Esophagus squamous epithelium (tissue), 5 donors: ENCODE data around the gene C2orf80. TPM values are rescaled to one million over a fixed set of nuclear protein-coding genes. Genes with fewer than 3 reads are reported as not detected.

Source experiments
- DNase-seq: peaks from one replicate; lab custom pipeline; 2025; lab: John Stamatoyannopoulos, UW
- H3K27ac ChIP-seq, 4 donors: fragments of 200-600 bp; sonication (generic); one replicate each; pipeline ENCODE4 v1.5.1; 2016 to 2019; ENCODE audit warnings: mild to moderate bottlenecking in 1 of 4
- H3K27me3 ChIP-seq, 4 donors: fragments of 200-600 bp; sonication (generic); 1 replicate in 3 of 4; 2 replicates in 1 of 4; pipeline versions ENCODE4 v1.5.1 to v1.6.0; 2017 to 2021; ENCODE audit warnings: antibody characterized with exemption in 1 of 4
- H3K36me3 ChIP-seq, 3 donors: fragments of 200-600 bp; sonication (generic); one replicate each; pipeline ENCODE4 v1.5.1; 2016 to 2019
- H3K4me1 ChIP-seq, 3 donors: fragments of 200-600 bp; sonication (generic); one replicate each; pipeline ENCODE4 v1.5.1; 2017 to 2019
- H3K4me3 ChIP-seq, 4 donors: fragments of 200-600 bp; sonication (generic); 1 replicate in 3 of 4; 2 replicates in 1 of 4; pipeline ENCODE4 v1.5.1; 2016 to 2019; ENCODE audit warnings: mild to moderate bottlenecking in 2 of 4, moderate library complexity in 1 of 4
- H3K9me3 ChIP-seq, 3 donors: fragments of 200-600 bp; sonication (generic); one replicate each; pipeline ENCODE4 v1.5.1; 2016 to 2019
- POLR2A ChIP-seq, 4 donors: fragments of 450-650 bp; IDR thresholded peaks; one replicate each; pipeline ENCODE4 v1.6.1; 2017; ENCODE audit warnings: antibody characterized with exemption in 4 of 4, mild to moderate bottlenecking in 4 of 4, moderate library complexity in 3 of 4
- WGBS, 2 donors: methylation state at CpG; one replicate each; pipeline ENCODE4 v1.1.5; 2018; 5-methylcytosine and 5-hydroxymethylcytosine counted together
- intact Hi-C: fragments of 100-400 bp; cut with DNase I; formaldehyde crosslinking; loops from one replicate; pipeline ENCODE4 v1.15.0; 2022
- total RNA-seq, 4 donors: library from RNA; depleted of rRNA; stranded (reverse); fragments of >200 nt; gene quantifications; one replicate each; pipeline ENCODE4 v1.1.0, GENCODE V29; 2016
- TF ChIP-seq, protein P1 (sequence below), 6 experiments: fragments of 450-650 bp in 4 of 6; fragments of 200-600 bp in 2 of 6; sonication (generic) in 2 of 6; IDR thresholded peaks; one replicate each; pipeline ENCODE4 v1.5.1; 2016 to 2019; ENCODE audit warnings: antibody characterized with exemption in 6 of 6, mild to moderate bottlenecking in 4 of 6, moderate library complexity in 4 of 6
- donor health status: DM: yes; HTN: yes; CAD: no.

The C2orf80 gene
- total RNA-seq, 4 donors from 2014 or later, result not detected

DNA sequence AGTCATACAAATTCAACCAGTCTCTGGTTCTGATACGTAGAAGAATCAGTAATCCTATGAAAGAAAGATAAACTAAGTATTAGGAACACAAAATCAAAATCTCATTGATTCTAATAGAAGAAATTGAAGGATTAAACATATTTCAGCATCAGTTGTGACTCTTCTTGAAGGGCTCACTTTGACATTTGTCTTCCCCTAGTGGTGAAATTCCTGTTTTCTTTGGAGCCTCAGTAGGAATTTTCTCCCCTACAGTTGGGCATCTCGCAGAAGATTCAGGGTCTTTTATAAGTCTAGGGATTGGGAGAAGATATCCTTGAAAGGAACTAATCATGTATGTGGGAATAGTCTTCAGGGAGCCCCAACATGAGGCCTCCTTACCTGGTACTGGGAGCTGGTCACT is 41.0 kb downstream of the C2orf80 start:
- no peak for DNase-seq
- no peaks in the 10 kb centered on the region for H3K4me1 ChIP-seq
- H3K4me3 ChIP-seq, result no peak overlapping the region
- no peak for TF ChIP-seq POLR2A (IDR thresholded peaks at IDR 0.05)
- TF ChIP-seq, protein P1, sequence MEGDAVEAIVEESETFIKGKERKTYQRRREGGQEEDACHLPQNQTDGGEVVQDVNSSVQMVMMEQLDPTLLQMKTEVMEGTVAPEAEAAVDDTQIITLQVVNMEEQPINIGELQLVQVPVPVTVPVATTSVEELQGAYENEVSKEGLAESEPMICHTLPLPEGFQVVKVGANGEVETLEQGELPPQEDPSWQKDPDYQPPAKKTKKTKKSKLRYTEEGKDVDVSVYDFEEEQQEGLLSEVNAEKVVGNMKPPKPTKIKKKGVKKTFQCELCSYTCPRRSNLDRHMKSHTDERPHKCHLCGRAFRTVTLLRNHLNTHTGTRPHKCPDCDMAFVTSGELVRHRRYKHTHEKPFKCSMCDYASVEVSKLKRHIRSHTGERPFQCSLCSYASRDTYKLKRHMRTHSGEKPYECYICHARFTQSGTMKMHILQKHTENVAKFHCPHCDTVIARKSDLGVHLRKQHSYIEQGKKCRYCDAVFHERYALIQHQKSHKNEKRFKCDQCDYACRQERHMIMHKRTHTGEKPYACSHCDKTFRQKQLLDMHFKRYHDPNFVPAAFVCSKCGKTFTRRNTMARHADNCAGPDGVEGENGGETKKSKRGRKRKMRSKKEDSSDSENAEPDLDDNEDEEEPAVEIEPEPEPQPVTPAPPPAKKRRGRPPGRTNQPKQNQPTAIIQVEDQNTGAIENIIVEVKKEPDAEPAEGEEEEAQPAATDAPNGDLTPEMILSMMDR (IDR thresholded peaks at IDR 0.05), result no peak
- 75 to 77% methylated on average over 2 of the region's 2 CpGs for WGBS, 2 donors
- no peaks in the 10 kb centered on the region for H3K36me3 ChIP-seq
- H3K27me3 ChIP-seq, result peaks cover 0 to 15% (median 0%) of the 10 kb centered on the region in 4 donors
- peaks cover 0 to 9% (median 0%) of the 10 kb centered on the region in 3 donors for H3K9me3 ChIP-seq
- no peak overlapping the region for H3K27ac ChIP-seq
- intact Hi-C loops, result no loop called here

DNA sequence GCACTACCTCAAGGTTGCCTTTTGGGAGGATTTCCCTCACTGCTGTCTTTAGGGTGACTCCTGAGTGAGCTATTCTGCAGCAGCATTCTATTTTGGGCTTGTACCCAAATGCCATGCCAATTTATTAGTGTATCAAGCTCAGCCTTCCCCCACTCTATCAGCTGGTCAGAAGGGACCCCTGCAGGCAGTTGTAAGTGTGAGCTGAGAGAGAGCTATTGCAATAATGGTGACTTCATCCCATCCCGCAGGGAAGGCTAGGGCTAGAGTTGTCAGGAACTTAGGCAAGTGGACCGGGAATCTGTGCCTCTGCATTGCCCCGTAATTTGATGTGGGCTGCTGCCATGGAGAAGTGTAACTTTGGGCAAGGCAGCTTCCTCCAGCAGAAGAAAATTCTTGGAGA is 42.1 kb downstream of the C2orf80 start:
- intact Hi-C loops, result no loop called here
- peaks cover 0 to 9% (median 0%) of the 10 kb centered on the region in 3 donors for H3K9me3 ChIP-seq
- H3K4me3 ChIP-seq, result no peak overlapping the region
- 68 to 69% methylated on average over 2 to 3 of the region's 3 CpGs for WGBS, 2 donors
- peaks cover 0 to 2% (median 0%) of the 10 kb centered on the region in 3 donors for H3K4me1 ChIP-seq
- H3K27me3 ChIP-seq, result peaks cover 0 to 15% (median 0%) of the 10 kb centered on the region in 4 donors
- H3K27ac ChIP-seq, result no peak overlapping the region
- H3K36me3 ChIP-seq, result no peaks in the 10 kb centered on the region
- no peak for DNase-seq
- TF ChIP-seq, protein P1 (IDR thresholded peaks at IDR 0.05), result no peak
- TF ChIP-seq POLR2A (IDR thresholded peaks at IDR 0.05), result no peak

DNA sequence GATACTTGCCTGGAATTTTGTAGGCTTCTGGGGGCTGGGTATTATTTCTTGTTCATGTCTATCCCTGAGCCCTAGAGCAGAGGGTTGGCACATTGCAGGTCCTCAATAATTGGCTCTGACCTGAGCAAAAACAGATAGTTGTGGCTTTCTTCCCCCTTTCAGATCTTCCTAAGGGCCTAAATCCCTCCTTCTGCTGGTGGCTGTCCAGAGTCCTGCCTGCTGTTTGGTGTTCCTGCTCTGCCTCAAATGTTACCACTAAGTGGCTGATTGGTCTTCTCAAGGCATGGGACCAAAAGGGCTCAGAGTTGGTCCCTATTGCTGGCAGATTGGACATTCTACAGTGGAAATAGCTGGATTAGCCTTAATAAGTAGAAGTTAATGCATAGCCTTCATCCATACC is 42.8 kb downstream of the C2orf80 start:
- Histone ChIP-seq H3K36me3 (no peaks in the 10 kb centered on the region), H3K9me3 (peaks cover 0 to 9% (median 0%) of the 10 kb centered on the region in 3 donors), H3K4me3 (no peak overlapping the region), H3K4me1 (peaks cover 0 to 9% (median 0%) of the 10 kb centered on the region in 3 donors), H3K27ac (no peak overlapping the region), H3K27me3 (peaks cover 0 to 15% (median 0%) of the 10 kb centered on the region in 4 donors)
- TF ChIP-seq POLR2A (IDR thresholded peaks at IDR 0.05), result no peak
- TF ChIP-seq, protein P1 (IDR thresholded peaks at IDR 0.05), result no peak
- DNase-seq, result no peak
- intact Hi-C loops, result no loop called here

DNA sequence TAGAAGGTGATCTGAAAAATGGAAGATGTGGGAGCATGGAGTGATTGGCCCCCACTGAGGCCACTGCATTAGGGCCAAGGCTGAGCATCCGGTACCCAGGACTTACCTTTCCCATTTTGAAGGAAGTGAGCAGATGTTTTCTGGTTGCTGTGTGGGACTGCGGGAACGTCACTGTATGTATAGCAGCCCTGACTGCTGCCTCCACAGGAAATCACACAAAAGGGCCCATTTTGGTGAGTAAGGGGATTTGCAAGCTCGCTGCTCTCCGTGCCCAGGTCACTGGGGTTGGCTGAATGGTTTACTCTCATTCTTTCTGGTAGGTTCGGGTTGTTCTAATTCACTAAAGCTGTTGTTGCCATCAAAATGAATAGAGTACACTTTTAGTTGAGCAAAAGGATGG is 43.8 kb downstream of the C2orf80 start, which contains the start of gene CRYGB:
CRYGB (minus strand) TSS at position 153 of the 400 bp plus-strand sequence; CDS start at position 115, 38 bp downstream.
- no peak within 1 kb of the TSS for H3K27ac ChIP-seq
- DNase-seq, result no peak
- peaks cover 0 to 15% (median 0%) of the 10 kb centered on the region in 4 donors for H3K27me3 ChIP-seq
- WGBS, 2 donors, result 61 to 68% methylated on average over 2 to 6 of the region's 6 CpGs
- H3K9me3 ChIP-seq, result no peaks in the 10 kb centered on the region
- H3K4me1 ChIP-seq, result peaks cover 0 to 9% (median 0%) of the 10 kb centered on the region in 3 donors
- no peaks in the 10 kb centered on the region for H3K36me3 ChIP-seq
- H3K4me3 ChIP-seq, result no peak within 1 kb of the TSS
- intact Hi-C loops, result no loop called here
- TF ChIP-seq, protein P1 (IDR thresholded peaks at IDR 0.05), result no peak
- no peak for TF ChIP-seq POLR2A (IDR thresholded peaks at IDR 0.05)

DNA sequence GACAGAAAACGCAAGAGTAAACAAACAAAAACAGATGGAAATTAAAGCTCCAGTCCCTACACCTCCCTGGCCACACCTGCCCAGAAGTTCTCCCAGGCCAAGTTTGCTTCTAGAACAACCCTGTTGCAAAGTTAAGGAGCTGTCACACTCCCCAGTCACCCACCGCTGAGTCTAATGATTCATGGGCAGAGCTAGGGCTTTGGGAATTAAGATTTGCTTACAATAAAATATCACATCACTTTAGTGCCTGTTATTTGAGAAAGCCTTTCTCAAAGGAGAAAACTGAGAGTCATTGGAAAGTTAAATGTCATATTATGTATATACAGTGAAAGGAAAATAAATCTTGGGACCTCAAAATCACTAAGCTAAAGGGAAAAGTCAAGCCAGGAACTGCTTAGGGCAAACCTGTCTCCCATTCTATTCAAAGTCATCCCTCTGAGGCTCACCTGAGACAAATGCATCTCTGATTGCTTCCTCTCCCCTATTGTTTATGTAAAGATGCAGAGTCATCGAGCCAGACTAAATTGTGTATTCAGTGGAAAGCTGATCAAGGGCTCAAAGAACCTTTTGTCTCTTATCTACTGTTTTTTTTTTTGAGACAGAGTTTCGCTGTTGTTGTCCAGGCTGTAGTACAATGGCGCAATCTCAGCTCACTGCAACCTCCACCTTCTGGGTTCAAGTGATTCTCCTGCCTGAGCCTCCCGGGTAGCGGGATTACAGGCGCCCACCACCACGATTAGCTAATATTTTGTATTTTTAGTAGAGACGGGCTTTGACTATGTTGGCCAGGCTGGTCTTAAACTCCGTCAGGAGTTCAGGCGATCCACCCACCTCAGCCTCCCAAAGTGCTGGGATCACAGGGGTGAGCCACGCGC is 46.7 kb downstream of the C2orf80 start:
- no peak overlapping the region for H3K4me3 ChIP-seq
- H3K36me3 ChIP-seq, result no peaks in the 10 kb centered on the region
- WGBS, 2 donors, result 20 to 46% methylated on average over 6 to 12 of the region's 14 CpGs
- intact Hi-C loops, result no loop called here
- H3K9me3 ChIP-seq, result no peaks in the 10 kb centered on the region
- no peak overlapping the region for H3K27ac ChIP-seq
- H3K4me1 ChIP-seq, result peaks cover 0 to 9% (median 0%) of the 10 kb centered on the region in 3 donors
- peaks cover 0 to 15% (median 0%) of the 10 kb centered on the region in 4 donors for H3K27me3 ChIP-seq
- DNase-seq, result no peak
- TF ChIP-seq, protein P1 (IDR thresholded peaks at IDR 0.05), result no peak
